Upper lobe of left lung (tissue), 6 donors: ENCODE measurements around the gene DLEC1. TPM values are rescaled to one million over a fixed set of nuclear protein-coding genes. Genes with fewer than 3 reads are reported as not detected.

Source experiments
- ATAC-seq, 2 donors: fragments of 200-7000 bp; cut with Tn5 transposase; one replicate each; pipeline ENCODE4 v1.9.1; 2022; ENCODE audit warnings: mild to moderate bottlenecking in 2 of 2, moderate library complexity in 2 of 2; ENCODE audit not compliant: low FRiP score in 2 of 2
- DNase-seq, 2 donors: peaks; one replicate each; pipeline ENCODE4 v3.0.0-alpha.2; 2019 to 2020
- H3K27ac ChIP-seq, 4 donors: fragments of 200-600 bp; sonication (generic); one replicate each; pipeline ENCODE4 v1.5.1; 2016 to 2019
- H3K27me3 ChIP-seq, 4 donors: fragments of 200-600 bp; sonication (generic); one replicate each; pipeline ENCODE4 v1.5.1; 2017 to 2019
- H3K36me3 ChIP-seq, 4 donors: fragments of 200-600 bp; sonication (generic); one replicate each; pipeline ENCODE4 v1.5.1; 2016 to 2019
- H3K4me1 ChIP-seq, 4 donors: fragments of 200-600 bp; sonication (generic); one replicate each; pipeline ENCODE4 v1.5.1; 2018 to 2019
- H3K4me3 ChIP-seq, 4 donors: fragments of 200-600 bp; sonication (generic); one replicate each; pipeline ENCODE4 v1.5.1; 2017 to 2019; ENCODE audit warnings: mild to moderate bottlenecking in 2 of 4, moderate library complexity in 1 of 4
- H3K9me3 ChIP-seq, 4 donors: fragments of 200-600 bp; sonication (generic); one replicate each; pipeline ENCODE4 v1.5.1; 2018 to 2019
- CTCF ChIP-seq, 6 experiments: fragments of 450-650 bp in 4 of 6; fragments of 200-600 bp in 2 of 6; sonication (generic) in 2 of 6; IDR thresholded peaks; one replicate each; pipeline ENCODE4 v1.5.1; 2016 to 2019; ENCODE audit warnings: antibody characterized with exemption in 6 of 6
- EP300 ChIP-seq, 4 donors: sonication (generic); formaldehyde crosslinking; IDR thresholded peaks; one replicate each; pipeline ENCODE4 v1.5.1; 2017; ENCODE audit warnings: antibody characterized with exemption in 4 of 4, control low read depth in 2 of 4
- POLR2A ChIP-seq, 4 donors: fragments of 450-650 bp; IDR thresholded peaks; one replicate each; pipeline ENCODE4 v1.5.1; 2016 to 2017; ENCODE audit warnings: antibody characterized with exemption in 4 of 4, mild to moderate bottlenecking in 2 of 4
- POLR2AphosphoS5 ChIP-seq, 2 donors: sonication (generic); formaldehyde crosslinking; IDR thresholded peaks; one replicate each; pipeline ENCODE4 v1.5.1; 2017; ENCODE audit warnings: antibody characterized with exemption in 2 of 2
- WGBS, 2 donors: methylation state at CpG; one replicate each; pipeline ENCODE4 v1.1.5; 2017 to 2018; 5-methylcytosine and 5-hydroxymethylcytosine counted together
- total RNA-seq, 6 donors: library from RNA; depleted of rRNA in 4 of 6; stranded (reverse); fragments of >200 nt in 4 of 6; gene quantifications; one replicate each; pipeline versions ENCODE4 v1.1.0 to v1.2.1, GENCODE V29; 2016 to 2021
- donor health status: DM: no; HTN: no; CAD: no; lungs with moderate emphysema.
- donor health status: DM: no; HTN: yes; CAD: no; lungs with severe emphysema.

DLEC1 gene
- total RNA-seq: 10 to 100 TPM in 3 of 6 donors, 1 to 10 TPM in 3; 2.3 to 34.8 (median 14.3) TPM

GRCh38 chr3:38039101-38039898, at the start of gene DLEC1:
TSS of gene DLEC1 (plus strand) at chr3:38039208. CDS start at chr3:38039226, 18 bp downstream.
- no peaks in the 10 kb centered on the region for H3K9me3 ChIP-seq
- 4 to 12% methylated on average over 7 to 55 of the region's 67 CpGs for WGBS, 2 donors
- TF ChIP-seq POLR2AphosphoS5 (IDR thresholded peaks at IDR 0.05) (peak; percentile 34 to 54), CTCF (IDR thresholded peaks at IDR 0.05) (no peak), POLR2A (IDR thresholded peaks at IDR 0.05) (peak in 1 of 4 donors; percentile 21), EP300 (IDR thresholded peaks at IDR 0.05) (no peak)
- H3K4me3 ChIP-seq: peak within 1 kb of the TSS; percentile 18 to 65 (median 60)
- peak; percentile 88 to 91 for DNase-seq
- H3K27me3 ChIP-seq: no peaks in the 10 kb centered on the region
- ATAC-seq: peak; percentile 65 to 88
- H3K36me3 ChIP-seq: no peaks in the 10 kb centered on the region
- peaks cover 13 to 21% (median 18%) of the 10 kb centered on the region in 4 donors for H3K4me1 ChIP-seq
- peak within 1 kb of the TSS; percentile 26 to 74 (median 44) for H3K27ac ChIP-seq

- Histone ChIP-seq H3K27ac (peak overlapping the region in 2 of 4 donors; percentile 66 to 83), H3K36me3 (peaks cover 0 to under 1% (median 0%) of the 10 kb centered on the region in 4 donors), H3K4me3 (no peak overlapping the region), H3K9me3 (no peaks in the 10 kb centered on the region), H3K4me1 (peaks cover 20 to 52% (median 39%) of the 10 kb centered on the region in 4 donors), H3K27me3 (no peaks in the 10 kb centered on the region)
- 97 to 100% methylated on average over 2 to 7 of the region's 7 CpGs for WGBS, 2 donors
- DNase-seq: no peak
- ATAC-seq: no peak
- TF ChIP-seq EP300 (IDR thresholded peaks at IDR 0.05) (no peak), CTCF (IDR thresholded peaks at IDR 0.05) (no peak), POLR2AphosphoS5 (IDR thresholded peaks at IDR 0.05) (no peak), POLR2A (IDR thresholded peaks at IDR 0.05) (no peak)
These were observed 49.1 kb upstream of the DLEC1 start for GRCh38 chr3:37989821-37990480.

- H3K9me3 ChIP-seq: no peaks in the 10 kb centered on the region
- TF ChIP-seq POLR2A (IDR thresholded peaks at IDR 0.05): peak in 1 of 4 donors; percentile 30
- no peak for TF ChIP-seq EP300 (IDR thresholded peaks at IDR 0.05)
- ATAC-seq (no peak), DNase-seq (peak in 1 of 2 donors; percentile 66)
- peaks cover 22 to 52% (median 40%) of the 10 kb centered on the region in 4 donors for H3K4me1 ChIP-seq
- H3K27ac ChIP-seq: peak within 1 kb of the TSS in 3 of 4 donors; percentile 32 to 83 (median 66)
- peak within 1 kb of the TSS in 3 of 4 donors; percentile 14 to 36 (median 15) for H3K4me3 ChIP-seq
- H3K27me3 ChIP-seq: no peaks in the 10 kb centered on the region
- 44 to 87% methylated on average over 5 to 7 of the region's 10 CpGs for WGBS, 2 donors
- H3K36me3 ChIP-seq: no peaks in the 10 kb centered on the region
These were observed 48.5 kb upstream of the DLEC1 start, which contains the start of gene VILL for GRCh38 chr3:37990527-37990926. TSS of gene VILL (plus strand) at chr3:37990786. CDS start at chr3:37993673, 2,887 bp downstream.

GRCh38 chr3:37991109-37991508, 47.9 kb upstream of the DLEC1 start:
- no peak for DNase-seq
- Histone ChIP-seq H3K9me3 (no peaks in the 10 kb centered on the region), H3K27ac (peak overlapping the region in 2 of 4 donors; percentile 66 to 83), H3K36me3 (no peaks in the 10 kb centered on the region), H3K27me3 (no peaks in the 10 kb centered on the region), H3K4me1 (peaks cover 19 to 47% (median 34%) of the 10 kb centered on the region in 4 donors), H3K4me3 (peak overlapping the region in 3 of 4 donors; percentile 14 to 36 (median 15))
- TF ChIP-seq EP300 (IDR thresholded peaks at IDR 0.05): no peak
- no peak for TF ChIP-seq POLR2A (IDR thresholded peaks at IDR 0.05)
- WGBS, 2 donors: 33 to 48% methylated on average over 5 to 6 of the region's 6 CpGs
- no peak for ATAC-seq

GRCh38 chr3:37991823-37992222, 47.2 kb upstream of the DLEC1 start:
- H3K36me3 ChIP-seq: no peaks in the 10 kb centered on the region
- H3K4me1 ChIP-seq: peaks cover 19 to 40% (median 30%) of the 10 kb centered on the region in 4 donors
- ATAC-seq (no peak), DNase-seq (peak in 1 of 2 donors; percentile 19)
- H3K9me3 ChIP-seq: no peaks in the 10 kb centered on the region
- no peaks in the 10 kb centered on the region for H3K27me3 ChIP-seq
- peak overlapping the region in 1 of 4 donors; percentile 36 for H3K4me3 ChIP-seq
- peak overlapping the region in 3 of 4 donors; percentile 32 to 83 (median 66) for H3K27ac ChIP-seq
- no peak for TF ChIP-seq POLR2AphosphoS5 (IDR thresholded peaks at IDR 0.05)
- 86 to 87% methylated on average over 7 of the region's 7 CpGs for WGBS, 2 donors
